ENCODE data around the gene SMG9.
"Not testable (repeated sequence)": the region's sequence is repeated elsewhere in the genome, so short reads cannot be mapped to it uniquely, and the experiment has no call there.

- TF ChIP-seq CTCF, POLR2A (IDR thresholded peaks at IDR 0.05): not testable (repeated sequence)
Measured at GRCh38 chr19:43682269-43682668, 72.5 kb downstream of the SMG9 start.

Data from esophagus squamous epithelium (tissue), 4 donors.